NCI-H2227 (cell line): Measurements from ENCODE around the gene VWA1.
"Not testable (repeated sequence)": the region's sequence is repeated elsewhere in the genome, so short reads cannot be mapped to it uniquely, and the experiment has no call there.

Experiments used
- DNase-seq: peaks from one replicate; lab custom pipeline; 2025; ENCODE audit not compliant: unreplicated experiment; lab: John Stamatoyannopoulos, UW

VWA1 gene

GRCh38 chr1:1482856-1483255 is 47.4 kb downstream of the VWA1 start:
- no peak for DNase-seq

- DNase-seq, result no peak
These were observed 48.2 kb downstream of the VWA1 start for GRCh38 chr1:1483714-1484113.

- not testable (repeated sequence) for DNase-seq
These were observed 49.7 kb downstream of the VWA1 start for GRCh38 chr1:1484976-1485750.

GRCh38 chr1:1485755-1486317 is 50.3 kb downstream of the VWA1 start:
- DNase-seq, result not testable (repeated sequence)

GRCh38 chr1:1487701-1488100 is 52.2 kb downstream of the VWA1 start:
- DNase-seq, result no peak

GRCh38 chr1:1489231-1489630 is 53.7 kb downstream of the VWA1 start:
- no peak for DNase-seq

- no peak for DNase-seq
These were observed 54.4 kb downstream of the VWA1 start for GRCh38 chr1:1489861-1490260.

GRCh38 chr1:1490633-1491230 is 55.2 kb downstream of the VWA1 start:
- DNase-seq, result no peak

GRCh38 chr1:1491601-1492000 is 56.1 kb downstream of the VWA1 start:
- no peak for DNase-seq
